HepG2 (cell line): ENCODE results near the gene GNPAT. TPM values are rescaled to one million over a fixed set of nuclear protein-coding genes. Genes with fewer than 3 reads are reported as not detected.
A peak's percentile ranks its signal among the peaks of the same experiment; 100 is the strongest.

Experiments used
- AHDC1 ChIP-seq: sonication (generic); formaldehyde crosslinking; IDR thresholded peaks from 2 replicates; pipeline ENCODE4 v1.5.1; 2020; ENCODE audit warnings: mild to moderate bottlenecking, missing genetic modification reagents, borderline replicate concordance
- EEA1 ChIP-seq: sonication (generic); formaldehyde crosslinking; IDR thresholded peaks from 2 replicates; pipeline ENCODE4 v1.5.1; 2020; ENCODE audit warnings: mild to moderate bottlenecking, missing genetic modification reagents, borderline replicate concordance
- IKZF5 ChIP-seq: IDR thresholded peaks from 2 replicates; pipeline ENCODE4 v1.6.1; 2018; ENCODE audit warnings: missing genetic modification reagents, mild to moderate bottlenecking, missing compliant biosample characterization
- LBX2 ChIP-seq: sonication (generic); formaldehyde crosslinking; IDR thresholded peaks from 2 replicates; pipeline ENCODE4 v1.5.0; 2020; ENCODE audit warnings: missing genetic modification reagents, mild to moderate bottlenecking, borderline replicate concordance
- REST ChIP-seq, 2 experiments: IDR thresholded peaks; 2 replicates each; pipeline ENCODE4 v1.6.1; 2011 to 2012; ENCODE audit warnings: low read length in 2 of 2, borderline replicate concordance in 1 of 2, low read depth in 1 of 2, mild to moderate bottlenecking in 1 of 2, moderate library complexity in 1 of 2
- SYNCRIP ChIP-seq: fragments of 200-400 bp; formaldehyde crosslinking; IDR thresholded peaks from 2 replicates; pipeline ENCODE4 v1.6.1; 2018; ENCODE audit warnings: mild to moderate bottlenecking, low read depth, low read length; ENCODE audit not compliant: insufficient read depth
- TBX2 ChIP-seq: sonication (generic); formaldehyde crosslinking; IDR thresholded peaks from 2 replicates; pipeline ENCODE4 v1.5.0; 2020; ENCODE audit warnings: missing genetic modification reagents, mild to moderate bottlenecking, borderline replicate concordance
- ZIK1 ChIP-seq: sonication (generic); formaldehyde crosslinking; IDR thresholded peaks from 2 replicates; pipeline ENCODE4 v1.5.0; 2020; ENCODE audit warnings: mild to moderate bottlenecking, low read depth, missing genetic modification reagents, borderline replicate concordance
- ZMYM4 ChIP-seq: sonication (generic); formaldehyde crosslinking; IDR thresholded peaks from 2 replicates; pipeline ENCODE4 v1.8.1; 2023; ENCODE audit warnings: mild to moderate bottlenecking, missing genetic modification reagents
- ZNF280B ChIP-seq: sonication (generic); formaldehyde crosslinking; IDR thresholded peaks from 2 replicates; pipeline ENCODE4 v1.5.0; 2020; ENCODE audit warnings: missing genetic modification reagents, mild to moderate bottlenecking, borderline replicate concordance
- ZNF570 ChIP-seq: sonication (generic); formaldehyde crosslinking; IDR thresholded peaks from 2 replicates; pipeline ENCODE4 v1.4.0; 2020; ENCODE audit warnings: mild to moderate bottlenecking, missing genetic modification reagents, borderline replicate concordance
- ZNF749 ChIP-seq: sonication (generic); formaldehyde crosslinking; IDR thresholded peaks from 2 replicates; pipeline ENCODE4 v1.8.0; 2022; ENCODE audit warnings: mild to moderate bottlenecking, missing genetic modification reagents, moderate library complexity, borderline replicate concordance
- ZNF768 ChIP-seq: sonication (generic); formaldehyde crosslinking; IDR thresholded peaks from 2 replicates; pipeline ENCODE4 v1.4.0; 2020; ENCODE audit warnings: missing genetic modification reagents
- polyA plus RNA-seq, 8 experiments: library from polyadenylated mRNA; depleted of rRNA in 3 of 8; stranded (reverse) in 7 of 8; unstranded in 1 of 8; fragments of >200 nt; fragmentation: Illumina TruSeq in 4 of 8; extraction: Trizol in 4 of 8; gene quantifications; 2 replicates each; pipeline versions ENCODE4 v1.2.1 to v1.2.3, GENCODE V29; 2011 to 2016; ENCODE audit warnings: low read depth in 4 of 8, missing spikeins in 1 of 8, mixed read lengths in 1 of 8; ENCODE audit not compliant: insufficient read depth in 1 of 8
- total RNA-seq, 5 experiments: library from RNA; depleted of rRNA; stranded (reverse); fragments of >200 nt; fragmentation: Illumina TruSeq; extraction: Trizol; gene quantifications; 2 replicates each; pipeline ENCODE4 v1.2.3, GENCODE V29; 2016; ENCODE audit warnings: low read depth in 1 of 5

Gene GNPAT
- total and polyA plus RNA-seq, 2 of the 13 experiments (the other 11 are each of a cell fraction or from before 2014, with no cell fraction given) = 58.3 to 114 TPM

- no peak for TF ChIP-seq REST (IDR thresholded peaks at IDR 0.05; ENCODE audit: borderline replicate concordance in 1 of 2, low read depth in 1 of 2, low read length in 2 of 2)
- TF ChIP-seq ZNF768 = 0 out of 2 replicates have a peak, but pooled peaks have one; percentile 5
- TF ChIP-seq ZIK1 (CRISPR knock-in tag) = no peak
- peak; percentile 39; the same call in 1 of the 2 replicates for TF ChIP-seq TBX2 (CRISPR knock-in tag)
- peak; percentile 59; the same call in 1 of the 2 replicates for TF ChIP-seq ZNF280B
- no peak for TF ChIP-seq LBX2
- TF ChIP-seq ZNF749 (CRISPR knock-in tag) = no peak
- TF ChIP-seq IKZF5 (CRISPR knock-in tag) = peak; percentile 63; the same call in 1 of the 2 replicates
- TF ChIP-seq ZMYM4 (CRISPR knock-in tag) = peak; percentile 57; the same call in 1 of the 2 replicates
- no peak for TF ChIP-seq ZNF570 (CRISPR knock-in tag)
- TF ChIP-seq EEA1 (CRISPR knock-in tag) = no peak
- no peak for TF ChIP-seq SYNCRIP
- no peak for TF ChIP-seq AHDC1 (CRISPR knock-in tag)
Observed at GRCh38 chr1:231211005-231211857, 29.8 kb upstream of the GNPAT start (continued).
